ENCODE results near the gene ZSWIM5. TPM values are rescaled to one million over a fixed set of nuclear protein-coding genes. Genes with fewer than 3 reads are reported as not detected.
"Not testable (repeated sequence)": the region's sequence is repeated elsewhere in the genome, so short reads cannot be mapped to it uniquely, and the experiment has no call there.

ZSWIM5 gene
- total RNA-seq, 1 donor from 2014 or later, result 23.6 TPM

GRCh38 chr1:45005761-45006160, 200.6 kb downstream of the ZSWIM5 start:
- DNase-seq, result no peak
- no peak overlapping the region for H3K27ac Mint-ChIP-seq (ENCODE audit: unreplicated experiment)
- peaks cover 19% of the 10 kb centered on the region for H3K27me3 Mint-ChIP-seq (ENCODE audit: unreplicated experiment)
- TF ChIP-seq CTCF (IDR thresholded peaks at IDR 0.05; ENCODE audit: partially characterized antibody, unreplicated experiment), result no peak
- H3K36me3 Mint-ChIP-seq (ENCODE audit: unreplicated experiment), result no peaks in the 10 kb centered on the region
- H3K4me3 Mint-ChIP-seq (ENCODE audit: unreplicated experiment), result no peak overlapping the region
- peaks cover 9% of the 10 kb centered on the region for H3K9me3 Mint-ChIP-seq (ENCODE audit: unreplicated experiment)
- H3K4me1 Mint-ChIP-seq (ENCODE audit: low read depth, unreplicated experiment), result peaks cover 17% of the 10 kb centered on the region

- peaks cover 12% of the 10 kb centered on the region for H3K4me1 Mint-ChIP-seq (ENCODE audit: low read depth, unreplicated experiment)
- DNase-seq, result no peak
- no peak overlapping the region for H3K27ac Mint-ChIP-seq (ENCODE audit: unreplicated experiment)
- no peak for TF ChIP-seq CTCF (IDR thresholded peaks at IDR 0.05; ENCODE audit: partially characterized antibody, unreplicated experiment)
- H3K36me3 Mint-ChIP-seq (ENCODE audit: unreplicated experiment), result no peaks in the 10 kb centered on the region
- peaks cover 18% of the 10 kb centered on the region for H3K27me3 Mint-ChIP-seq (ENCODE audit: unreplicated experiment)
- peaks cover 4% of the 10 kb centered on the region for H3K9me3 Mint-ChIP-seq (ENCODE audit: unreplicated experiment)
- no peak overlapping the region for H3K4me3 Mint-ChIP-seq (ENCODE audit: unreplicated experiment)
Measured at GRCh38 chr1:45004281-45004920, 202.0 kb downstream of the ZSWIM5 start.

GRCh38 chr1:45003741-45004140, 202.7 kb downstream of the ZSWIM5 start:
- peaks cover 5% of the 10 kb centered on the region for H3K4me1 Mint-ChIP-seq (ENCODE audit: low read depth, unreplicated experiment)
- TF ChIP-seq CTCF (IDR thresholded peaks at IDR 0.05; ENCODE audit: partially characterized antibody, unreplicated experiment), result no peak
- H3K27me3 Mint-ChIP-seq (ENCODE audit: unreplicated experiment), result peaks cover 18% of the 10 kb centered on the region
- no peaks in the 10 kb centered on the region for H3K36me3 Mint-ChIP-seq (ENCODE audit: unreplicated experiment)
- peaks cover under 1% of the 10 kb centered on the region for H3K9me3 Mint-ChIP-seq (ENCODE audit: unreplicated experiment)
- H3K4me3 Mint-ChIP-seq (ENCODE audit: unreplicated experiment), result no peak overlapping the region
- H3K27ac Mint-ChIP-seq (ENCODE audit: unreplicated experiment), result no peak overlapping the region
- no peak for DNase-seq

- Mint-ChIP-seq H3K4me3 (ENCODE audit: unreplicated experiment) (peak overlapping the region; percentile 7), H3K9me3 (ENCODE audit: unreplicated experiment) (no peaks in the 10 kb centered on the region)
- TF ChIP-seq CTCF (IDR thresholded peaks at IDR 0.05; ENCODE audit: partially characterized antibody, unreplicated experiment), result no peak
Measured at GRCh38 chr1:45002650-45003645, 203.5 kb downstream of the ZSWIM5 start.

GRCh38 chr1:45001576-45001975, 204.8 kb downstream of the ZSWIM5 start:
- H3K27ac Mint-ChIP-seq (ENCODE audit: unreplicated experiment), result not testable (repeated sequence)

More at GRCh38 chr1:45002650-45003645, 203.5 kb downstream of the ZSWIM5 start:
- peaks cover 15% of the 10 kb centered on the region for H3K27me3 Mint-ChIP-seq (ENCODE audit: unreplicated experiment)
- no peak for DNase-seq
- H3K36me3 Mint-ChIP-seq (ENCODE audit: unreplicated experiment), result no peaks in the 10 kb centered on the region
- peaks cover 4% of the 10 kb centered on the region for H3K4me1 Mint-ChIP-seq (ENCODE audit: low read depth, unreplicated experiment)
- H3K27ac Mint-ChIP-seq (ENCODE audit: unreplicated experiment), result peak overlapping the region; percentile 5

More at GRCh38 chr1:45001576-45001975, 204.8 kb downstream of the ZSWIM5 start:
- not testable (repeated sequence) for H3K36me3 Mint-ChIP-seq (ENCODE audit: unreplicated experiment); H3K4me3 Mint-ChIP-seq (ENCODE audit: unreplicated experiment); DNase-seq; H3K4me1 Mint-ChIP-seq (ENCODE audit: low read depth, unreplicated experiment); H3K9me3 Mint-ChIP-seq (ENCODE audit: unreplicated experiment)
- peaks cover 13% of the 10 kb centered on the region for H3K27me3 Mint-ChIP-seq (ENCODE audit: unreplicated experiment)

Data from glutamatergic neuron (in vitro differentiated cells).